GM18519 (cell line): Measurements from ENCODE around the gene ROBO1.

Experiments
- ATAC-seq: cut with Tn5 transposase; IDR thresholded peaks from one replicate; pipeline ENCODE4 v1.9.1; 2021; ENCODE audit warnings: mild to moderate bottlenecking, moderate library complexity; ENCODE audit not compliant: unreplicated experiment, low FRiP score

The ROBO1 gene

DNA sequence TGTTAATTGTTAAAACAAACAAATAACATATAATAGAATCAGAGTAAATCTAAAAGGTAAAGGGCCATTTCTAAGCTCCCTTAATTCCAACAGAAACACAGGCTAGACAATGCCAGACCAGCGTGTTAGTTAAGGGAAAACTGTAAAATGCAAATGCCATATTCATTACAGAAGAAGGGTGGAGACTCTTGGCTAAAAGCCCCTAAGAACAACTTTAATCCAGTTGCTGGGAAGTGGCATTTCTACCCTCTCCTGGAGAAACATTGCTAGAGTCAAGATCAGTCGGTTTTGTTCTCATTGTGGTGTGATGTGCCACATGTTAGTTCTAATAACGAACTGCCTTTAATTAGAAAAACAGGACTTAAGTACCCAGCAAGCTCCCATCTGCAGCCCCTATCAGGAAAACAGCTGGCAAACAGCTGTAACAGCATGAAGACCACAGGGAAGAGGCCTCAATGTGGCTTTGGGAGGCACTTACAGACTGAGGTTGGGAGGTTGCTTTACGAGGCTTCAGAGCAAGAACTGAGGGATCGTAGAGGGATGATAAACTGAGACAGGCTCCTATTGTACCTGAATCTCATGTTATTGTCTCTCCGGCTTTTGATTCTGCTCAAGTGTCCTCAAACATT is 1134.8 kb downstream of the ROBO1 start:
- ATAC-seq, result no peak

DNA sequence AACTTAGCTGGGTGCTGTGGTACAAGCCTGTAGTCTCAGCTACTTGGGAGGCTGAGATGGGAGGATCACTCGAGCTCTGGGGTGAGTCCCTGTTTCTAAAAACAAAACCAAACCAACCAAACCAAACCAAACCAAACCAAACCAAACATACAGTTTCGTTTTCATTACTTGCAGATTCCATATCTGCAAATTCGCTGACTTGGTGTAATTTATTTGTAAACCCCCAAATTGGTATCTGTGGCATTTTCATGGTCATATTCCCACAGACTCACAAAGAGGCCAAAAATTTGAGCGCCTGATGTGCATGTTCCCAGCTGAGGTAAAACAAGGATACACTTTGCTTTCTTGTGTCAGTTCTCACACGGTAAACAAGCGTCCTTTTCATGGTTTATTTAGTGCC is 1138.3 kb downstream of the ROBO1 start:
- no peak for ATAC-seq

DNA sequence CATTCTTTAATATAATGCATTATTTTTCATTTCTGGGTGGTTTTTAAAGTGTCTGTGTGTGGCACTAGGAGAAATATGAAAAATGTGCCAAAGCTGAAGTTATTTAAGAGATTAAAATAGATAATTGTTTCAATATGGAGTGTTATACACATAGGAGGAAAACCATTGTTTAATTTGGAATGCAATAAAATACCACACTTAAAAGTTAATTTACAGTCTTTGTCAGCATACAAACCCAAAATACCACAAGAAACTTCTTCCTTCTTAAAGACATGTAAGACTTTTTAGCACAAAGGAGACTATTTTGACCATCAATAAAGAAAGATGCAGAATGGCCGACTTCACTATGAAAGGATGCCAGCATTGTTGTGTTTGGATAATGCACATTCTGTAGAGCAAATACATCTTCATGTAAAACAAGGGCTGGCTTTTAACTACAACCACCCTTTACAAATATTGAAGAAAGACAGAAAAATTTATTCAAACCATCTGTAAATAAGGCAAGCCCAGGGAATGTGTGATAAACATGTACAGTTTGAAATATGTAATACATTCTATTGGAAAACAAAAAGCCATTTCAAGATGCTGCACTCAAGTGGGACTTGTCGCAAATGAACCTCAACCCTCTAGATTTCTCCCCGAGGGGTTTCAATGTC is 1146.6 kb downstream of the ROBO1 start:
- ATAC-seq, result no peak

DNA sequence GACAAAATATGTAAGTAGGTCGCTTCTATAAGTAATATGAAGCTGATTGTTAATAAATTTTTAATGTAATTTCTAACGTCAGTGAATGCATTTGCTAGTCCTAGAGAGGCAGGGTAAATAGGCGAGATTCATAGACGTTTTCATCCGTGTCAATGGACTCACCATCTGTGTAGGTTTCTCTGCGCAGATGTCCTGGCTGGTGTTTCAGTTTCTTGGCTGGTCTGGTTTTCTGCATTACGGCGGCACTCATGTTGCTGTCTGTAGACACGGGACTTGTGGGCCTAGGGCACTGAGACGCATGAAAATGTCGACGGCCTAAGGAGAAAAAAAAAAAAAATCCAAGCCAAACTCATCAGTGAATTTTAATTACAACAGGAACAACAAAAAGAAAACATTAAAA is 1153.3 kb downstream of the ROBO1 start:
- ATAC-seq, result no peak

DNA sequence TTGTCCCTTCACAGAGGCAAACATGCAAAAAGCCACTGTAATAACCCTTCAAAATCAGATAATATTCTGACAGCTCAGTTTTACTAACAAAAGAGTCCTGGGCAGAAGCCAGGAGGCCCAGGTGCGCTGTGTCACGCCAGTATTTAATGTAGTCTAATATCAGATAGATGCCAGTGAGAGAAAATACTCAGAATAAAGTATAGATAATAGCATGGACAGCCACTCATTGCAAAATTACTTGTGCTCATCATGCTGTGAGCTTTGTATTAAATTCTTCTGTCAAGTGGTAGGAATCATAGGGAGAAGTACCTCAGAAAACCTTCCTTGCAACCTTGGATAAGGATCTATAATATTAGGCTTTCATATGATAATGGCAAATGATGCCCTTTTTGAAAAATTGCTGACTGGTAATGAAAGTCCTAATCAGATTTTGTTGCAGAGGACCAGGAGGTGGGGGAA is 1154.3 kb downstream of the ROBO1 start:
- no peak for ATAC-seq

DNA sequence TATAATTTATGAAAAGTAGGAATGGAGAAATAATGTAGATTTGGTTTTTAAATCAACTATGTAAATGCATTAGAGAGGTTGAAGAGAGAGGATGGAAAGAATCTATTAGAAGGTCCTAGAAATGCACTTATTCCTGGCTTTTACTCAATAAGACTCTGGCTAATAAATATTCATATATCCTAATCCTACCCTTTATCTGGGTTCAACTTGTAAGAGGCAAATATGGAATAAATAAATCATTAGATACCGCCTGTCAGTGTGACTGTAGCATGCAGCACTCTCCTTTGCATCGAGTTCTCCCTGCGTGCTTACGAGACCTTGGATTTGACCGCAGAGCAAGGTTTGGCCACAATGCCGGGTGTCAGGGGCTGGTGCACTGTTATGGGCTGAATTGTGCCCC is 1156.5 kb downstream of the ROBO1 start:
- no peak for ATAC-seq

DNA sequence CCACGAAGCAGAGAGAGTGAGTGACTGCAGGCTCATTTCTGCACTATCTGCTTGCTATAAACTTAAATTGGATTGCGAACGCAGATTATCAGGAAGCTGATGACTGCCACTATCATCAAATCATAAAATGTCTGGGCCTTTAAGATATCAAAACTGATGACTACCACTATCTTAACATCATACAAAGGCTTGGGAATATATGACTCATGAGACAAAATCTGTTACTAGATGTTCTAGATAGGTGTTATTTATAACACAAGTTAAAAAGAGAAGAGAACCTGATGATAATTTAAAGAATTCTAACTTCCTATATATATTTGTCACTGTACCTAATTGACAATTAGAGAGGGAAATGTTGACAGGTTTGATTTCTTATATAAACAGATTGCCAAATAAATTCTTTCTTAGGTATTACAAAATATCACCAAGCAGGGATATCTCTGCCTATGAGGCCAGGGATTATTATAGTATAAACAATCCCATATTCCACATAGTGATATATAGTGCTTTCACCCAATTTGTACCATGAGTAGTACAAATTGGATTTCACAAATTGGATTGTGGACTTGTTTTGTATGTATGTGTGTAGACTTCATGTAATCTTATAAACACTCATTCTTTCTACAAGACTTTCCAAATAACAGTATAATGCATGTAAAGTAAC is 1157.2 kb downstream of the ROBO1 start:
- no peak for ATAC-seq

DNA sequence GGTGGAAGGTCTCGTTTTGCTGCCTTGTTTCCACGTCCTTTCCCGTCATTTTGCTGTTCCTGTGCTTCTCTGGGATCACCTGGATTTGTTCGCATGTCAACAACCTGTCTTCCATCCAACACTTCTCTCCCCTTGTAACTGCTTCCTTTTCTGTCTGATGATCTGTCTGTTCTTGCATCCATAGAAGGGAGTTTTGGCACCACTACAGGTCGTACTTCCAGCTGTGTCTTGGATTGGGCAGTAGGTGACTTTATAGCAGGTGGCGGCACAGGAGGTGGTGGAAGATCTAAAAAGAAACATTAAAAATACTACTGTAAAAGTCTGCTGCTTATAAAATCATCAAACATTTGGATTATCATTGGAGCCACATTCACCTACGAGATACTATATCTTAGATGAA is 1161.0 kb downstream of the ROBO1 start:
- no peak for ATAC-seq

DNA sequence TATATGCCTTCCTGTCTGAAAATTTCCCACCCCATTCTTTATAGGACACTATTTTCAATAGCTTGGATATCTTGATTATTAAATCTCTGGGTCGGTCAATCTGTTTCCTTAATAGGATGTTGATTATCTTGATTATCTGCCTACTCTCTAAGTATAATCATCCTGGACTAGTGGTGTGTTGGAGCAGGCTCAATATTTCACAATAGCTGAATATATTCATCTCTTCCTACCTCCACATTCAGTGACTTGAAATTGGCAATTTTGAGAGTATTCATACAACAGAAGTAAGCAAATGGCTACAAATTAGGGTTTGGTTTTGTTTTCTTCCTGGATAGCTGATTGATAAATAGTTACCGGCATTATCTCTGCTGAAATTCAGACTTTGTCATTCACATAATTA is 1162.6 kb downstream of the ROBO1 start:
- no peak for ATAC-seq

DNA sequence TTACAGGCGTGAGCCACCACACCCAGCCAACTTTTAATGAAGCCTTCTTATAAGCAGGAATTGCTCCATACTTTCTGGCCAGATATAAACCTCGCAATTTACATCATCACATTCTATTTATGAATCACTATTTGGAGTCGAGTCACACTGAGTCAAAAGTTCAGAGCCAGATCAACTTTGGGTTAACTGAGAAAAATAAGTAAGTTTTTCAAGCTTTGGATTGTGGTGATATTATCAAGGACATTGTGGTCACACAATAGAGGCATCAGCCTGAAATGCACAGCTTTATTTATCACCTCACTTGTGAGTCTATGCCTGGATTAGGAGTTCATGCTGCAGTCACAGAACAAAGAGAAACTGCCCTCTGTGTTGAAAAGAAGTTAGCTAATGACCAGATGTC is 1163.5 kb downstream of the ROBO1 start:
- ATAC-seq, result no peak

DNA sequence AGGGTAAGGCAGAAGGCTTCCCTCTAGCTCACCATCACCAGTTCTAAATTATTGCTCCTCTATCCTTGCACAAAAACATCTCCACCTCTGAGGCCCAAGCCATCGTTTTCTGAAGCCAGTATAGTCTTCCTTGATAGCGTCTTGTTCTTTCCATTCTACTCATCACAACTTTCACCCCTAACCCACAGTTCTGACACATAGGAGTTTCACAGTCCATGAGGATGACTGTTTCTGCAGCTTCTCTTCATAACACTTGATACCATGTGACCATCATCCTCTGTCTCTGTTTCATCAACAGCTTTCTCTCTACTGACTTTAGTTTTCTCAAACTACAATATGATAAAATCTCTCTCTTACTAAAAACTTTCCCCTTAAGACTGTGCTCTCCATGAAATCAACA is 1166.5 kb downstream of the ROBO1 start:
- ATAC-seq, result no peak

DNA sequence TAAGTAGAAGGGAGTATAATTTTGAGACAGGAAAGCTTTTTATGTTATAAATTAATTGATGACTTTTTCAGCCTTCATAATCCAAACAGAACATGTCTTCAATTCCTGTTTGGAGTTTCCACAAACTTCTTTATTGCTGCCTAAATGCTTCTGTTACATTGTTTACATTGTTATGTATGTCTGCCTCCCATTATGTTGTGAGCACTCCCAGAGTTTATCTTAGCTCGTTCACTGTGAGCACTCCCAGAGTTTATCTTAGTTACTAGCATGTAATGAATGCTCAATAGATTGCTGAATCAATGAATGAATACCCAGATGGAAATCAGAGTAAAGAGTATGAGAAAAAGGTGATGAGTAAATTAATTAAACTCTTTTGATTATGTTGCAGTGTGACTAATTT is 1178.0 kb downstream of the ROBO1 start:
- no peak for ATAC-seq

DNA sequence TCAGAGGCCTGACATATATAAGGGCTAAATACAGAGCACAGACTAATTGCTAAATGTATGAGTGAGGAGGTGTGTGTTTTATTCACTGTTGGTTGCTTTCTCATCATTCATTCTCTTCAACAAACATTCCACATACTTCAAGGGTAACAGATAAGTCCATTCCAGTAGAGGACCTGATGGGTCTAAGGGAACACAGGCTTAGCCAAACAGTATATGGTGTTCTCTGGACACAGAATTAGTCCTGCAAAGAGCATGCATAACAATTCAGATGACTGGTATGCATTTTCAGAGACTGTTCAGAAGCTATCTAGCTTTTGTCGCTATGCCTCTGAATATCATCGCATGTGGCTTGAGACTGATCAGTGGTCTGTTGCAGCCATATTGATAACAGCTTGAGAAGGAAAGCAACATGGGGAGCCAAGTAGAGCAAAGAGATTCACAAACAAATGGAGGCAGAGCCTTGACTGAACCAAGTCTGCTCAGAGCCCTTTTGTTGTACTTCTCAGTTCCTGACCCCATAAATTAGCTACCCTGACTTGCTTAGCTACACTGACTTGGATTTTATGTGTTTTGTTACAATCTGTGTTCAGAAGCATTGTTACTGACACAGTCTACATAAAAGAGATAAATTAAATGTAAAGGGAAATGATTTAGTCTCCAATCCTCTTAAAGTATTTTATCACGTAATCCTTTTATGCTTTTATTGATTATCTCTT is 1178.7 kb downstream of the ROBO1 start:
- ATAC-seq, result no peak

DNA sequence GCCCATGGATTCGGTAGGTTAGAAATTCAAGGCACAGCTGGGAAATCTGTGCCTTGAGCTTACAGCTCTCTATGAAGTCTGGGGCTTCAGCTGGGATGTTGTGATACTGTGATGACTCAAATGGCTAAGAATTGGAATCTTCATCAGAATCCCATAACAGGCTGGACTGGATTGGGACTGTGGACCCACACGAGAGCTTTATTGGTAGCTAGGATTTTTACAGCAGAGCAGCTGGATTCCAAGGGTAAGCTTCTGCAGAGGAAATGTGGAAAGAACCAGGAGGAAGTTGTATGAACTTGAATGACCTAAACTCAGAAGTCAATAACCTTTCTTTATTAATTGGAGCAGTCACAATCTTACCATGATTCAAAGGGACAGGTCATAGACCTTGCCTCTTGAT is 1187.1 kb downstream of the ROBO1 start:
- no peak for ATAC-seq

DNA sequence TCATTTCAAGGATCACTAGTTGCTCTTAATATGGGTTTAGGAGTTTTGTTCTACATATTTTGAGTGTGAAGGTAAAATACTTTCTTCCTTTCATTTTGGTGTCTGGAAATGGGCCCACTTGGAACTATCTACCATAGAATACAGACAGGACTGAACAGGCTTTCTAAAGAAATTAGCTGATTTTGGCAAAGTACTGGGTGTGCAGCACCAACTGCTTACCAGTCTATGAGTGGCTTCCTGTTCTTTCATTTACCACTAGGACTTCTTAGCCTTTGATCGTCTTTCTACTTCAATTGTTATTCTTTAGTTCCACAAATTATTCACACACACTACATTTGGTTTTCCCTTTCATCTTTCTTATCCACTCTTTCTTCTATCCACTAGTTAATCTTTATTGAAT is 1196.3 kb downstream of the ROBO1 start:
- ATAC-seq, result no peak

DNA sequence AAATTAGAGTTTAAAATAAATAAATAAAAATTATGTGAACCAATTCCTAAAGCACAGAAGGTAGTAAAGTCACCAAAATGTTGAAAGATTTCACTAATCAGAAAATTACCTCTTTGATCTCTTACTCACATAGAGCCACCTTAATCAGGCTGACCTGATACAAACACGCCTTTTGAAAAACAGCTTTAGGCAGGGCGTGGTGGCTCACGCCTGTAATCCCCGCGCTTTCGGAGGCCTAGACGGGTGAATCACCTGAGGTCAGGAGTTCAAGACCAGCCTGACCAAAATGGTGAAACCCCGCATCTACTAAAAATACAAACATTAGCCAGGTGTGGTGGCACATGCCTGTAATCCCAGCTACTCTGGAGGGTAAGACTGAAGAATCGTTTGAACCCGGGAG is 1197.3 kb downstream of the ROBO1 start:
- ATAC-seq, result no peak

DNA sequence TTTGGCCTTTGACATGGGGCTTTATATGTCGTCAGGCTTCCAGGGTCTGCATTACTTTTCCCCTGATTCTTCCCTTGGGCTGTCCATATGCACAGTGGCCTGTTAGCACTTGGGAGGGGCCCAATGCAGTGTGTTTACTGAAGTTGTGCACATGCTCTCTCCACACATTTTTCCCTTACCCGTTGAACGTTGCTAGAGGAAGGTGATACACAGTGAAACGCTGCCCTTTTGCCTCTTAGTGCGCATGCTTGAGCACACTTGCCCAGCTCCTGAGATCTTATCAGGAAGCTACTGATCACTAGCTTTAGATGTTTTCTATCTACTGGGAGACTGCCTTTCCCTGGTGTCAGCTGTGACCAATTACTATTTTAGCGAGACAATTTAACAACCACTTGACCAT is 1198.0 kb downstream of the ROBO1 start:
- no peak for ATAC-seq

DNA sequence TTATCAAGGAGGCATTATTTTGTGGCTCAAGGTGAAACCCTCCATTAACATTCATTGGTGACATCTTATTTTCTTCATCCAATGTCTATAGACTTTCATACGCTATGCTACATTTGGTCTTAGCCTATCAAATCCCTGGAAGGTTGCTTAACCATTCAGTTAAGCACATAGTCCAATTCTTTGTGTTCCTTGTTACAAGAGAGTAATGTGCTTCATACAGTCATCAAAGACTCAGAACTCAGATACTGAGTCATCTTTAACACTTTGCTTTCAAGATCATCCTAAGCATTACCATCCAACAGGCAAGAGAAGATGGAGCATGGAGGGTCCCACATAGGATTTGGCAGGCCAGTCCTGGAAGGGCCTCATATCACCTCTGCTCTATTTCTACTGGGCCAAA is 1202.1 kb downstream of the ROBO1 start:
- ATAC-seq, result no peak

DNA sequence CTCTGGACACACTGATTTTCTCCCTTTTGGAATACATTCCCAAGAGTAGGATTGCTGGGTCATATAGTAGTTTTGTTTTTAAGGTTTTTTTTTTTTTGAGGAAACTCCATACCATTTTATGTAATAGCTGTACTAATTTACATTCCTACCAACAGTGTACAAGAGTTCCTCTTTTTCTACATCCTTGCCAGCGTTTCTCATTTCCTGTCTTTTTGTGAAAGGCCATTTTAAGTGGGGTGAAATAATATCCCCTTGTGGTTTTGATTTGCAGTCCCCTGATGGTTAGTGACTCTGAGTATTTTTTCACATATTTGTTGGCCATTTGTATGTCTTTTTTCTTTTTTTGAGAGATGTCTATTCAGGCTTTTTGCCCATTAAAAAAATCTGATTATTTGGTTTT is 1205.5 kb downstream of the ROBO1 start:
- ATAC-seq, result no peak
